HT-29 (cell line): ENCODE measurements around the gene CDH10. TPM values are rescaled to one million over a fixed set of nuclear protein-coding genes. Genes with fewer than 3 reads are reported as not detected.

Experiments
- DNase-seq: peaks from one replicate; pipeline ENCODE4 v3.0.0-alpha.2; 2015; ENCODE audit warnings: low spot score
- small RNA-seq: library from RNA; depleted of rRNA; stranded (forward); fragments of <200 nt; gene quantifications from one replicate; pipeline ENCODE3, GENCODE V24; 2014
- total RNA-seq: library from RNA; depleted of rRNA; stranded (reverse); fragments of >200 nt; shearing (Covaris generic); gene quantifications from 2 replicates; pipeline ENCODE4 v1.2.3, GENCODE V29; 2014

The CDH10 gene
- total RNA-seq, 1 experiment from 2014 or later, result not detected

GRCh38 chr5:24487368-24488229, 157.2 kb downstream of the CDH10 start:
- no peak for DNase-seq

DNA sequence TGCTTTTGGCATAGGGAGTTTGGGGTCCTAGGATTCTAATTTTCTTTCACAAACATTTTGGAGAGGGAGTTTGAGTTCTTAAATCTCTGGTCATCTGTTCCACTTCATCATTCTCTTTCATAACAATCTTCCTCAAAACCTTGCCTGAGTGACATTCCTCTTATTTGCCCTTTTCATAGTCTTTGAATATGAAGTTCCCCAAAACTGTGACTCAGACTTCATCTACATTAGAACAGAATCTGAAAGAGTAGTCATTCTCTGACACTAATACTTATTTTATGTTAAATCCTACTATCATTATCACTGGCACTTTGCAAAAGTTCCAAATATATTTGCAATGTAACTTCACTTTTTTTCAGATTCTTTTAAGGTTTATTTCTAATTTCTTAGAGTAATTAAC, 163.8 kb downstream of the CDH10 start:
- DNase-seq, result no peak

DNA sequence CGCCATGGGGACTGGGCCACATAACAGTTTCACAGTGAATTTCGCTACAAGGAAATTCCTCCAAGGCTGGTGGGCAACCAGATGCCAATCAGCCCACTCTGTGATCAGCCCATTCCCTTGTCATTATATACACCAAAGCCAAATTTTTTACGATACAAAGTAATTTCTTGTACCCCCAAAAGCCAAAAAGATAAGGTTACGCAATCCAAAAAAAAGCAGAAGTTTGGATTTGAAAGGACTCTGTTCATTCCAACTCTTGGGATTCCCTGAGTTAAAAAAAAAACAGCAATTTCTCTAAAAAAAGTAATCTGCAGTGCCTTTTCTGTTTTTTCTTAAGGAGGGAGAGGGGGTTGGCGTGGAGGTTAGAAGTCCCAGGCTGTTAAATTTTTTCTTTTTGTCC, 166.8 kb downstream of the CDH10 start:
- no peak for DNase-seq

DNA sequence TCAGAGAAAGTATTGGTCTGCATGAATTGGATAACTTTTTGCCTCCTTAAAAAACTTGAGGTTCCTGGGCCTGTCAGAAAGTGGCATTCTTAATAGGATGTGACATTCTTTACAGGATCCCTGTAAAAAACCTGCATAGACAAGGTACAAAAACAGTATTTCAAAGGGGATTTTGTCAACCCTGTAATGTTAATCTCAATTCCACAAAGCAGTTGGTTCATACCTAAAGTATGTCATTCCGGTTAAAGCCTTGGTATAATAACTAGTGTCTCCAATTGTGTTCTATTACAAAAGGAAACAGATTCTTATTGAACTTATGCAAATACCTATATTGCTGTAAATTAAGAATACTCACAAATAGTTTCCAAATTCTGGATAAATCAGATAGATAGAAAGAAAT, 169.7 kb downstream of the CDH10 start:
- DNase-seq, result no peak

DNA sequence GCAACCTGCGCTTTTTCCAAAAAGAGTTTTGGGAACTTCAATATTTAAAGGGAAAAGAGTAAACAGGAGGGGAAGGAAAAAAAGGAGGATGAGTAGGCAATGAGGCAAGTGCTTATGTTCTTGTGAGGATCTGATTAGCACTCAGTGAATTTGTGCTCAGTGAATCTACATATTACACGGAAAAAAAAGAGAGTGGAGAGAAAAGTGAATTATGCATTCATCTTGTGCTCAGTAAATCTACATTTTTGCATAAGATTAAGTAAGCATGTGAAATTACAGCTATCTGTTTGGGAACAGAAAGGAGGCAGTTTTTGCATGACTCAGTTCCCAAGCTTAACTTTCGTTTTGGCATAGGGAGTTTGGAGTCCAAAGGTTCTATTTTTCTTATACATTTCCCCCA, 170.1 kb downstream of the CDH10 start:
- no peak for DNase-seq

DNA sequence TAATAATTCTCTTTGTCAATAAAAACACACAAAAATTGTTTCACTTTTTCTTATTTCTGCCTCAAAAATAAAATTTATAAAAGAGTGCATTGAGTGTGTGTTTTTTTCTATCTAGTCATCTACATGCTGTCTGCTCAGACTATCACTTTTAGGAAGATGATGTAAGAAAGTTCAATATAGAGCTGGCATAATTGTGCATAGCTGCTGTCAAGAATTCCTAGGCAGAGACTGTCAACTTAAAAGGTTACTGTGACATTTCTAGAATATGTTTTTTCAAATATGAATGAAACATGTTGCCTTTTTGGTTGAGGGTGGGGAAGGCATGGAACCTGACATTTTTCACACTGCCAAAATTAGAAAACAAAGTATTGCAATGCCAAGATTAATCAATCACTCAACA, 172.3 kb downstream of the CDH10 start:
- DNase-seq, result no peak

GRCh38 chr5:24444414-24444813, 200.4 kb downstream of the CDH10 start:
- no peak for DNase-seq

GRCh38 chr5:24439465-24439864, 205.3 kb downstream of the CDH10 start:
- no peak for DNase-seq

Small RNAs within 50 kb of the gene (small RNA-seq; reads per million reads assigned to genes)
- gene AC091885.1 (not detected), gene RF00017 (not detected)
